ENCODE results near the gene DROSHA.

DNA sequence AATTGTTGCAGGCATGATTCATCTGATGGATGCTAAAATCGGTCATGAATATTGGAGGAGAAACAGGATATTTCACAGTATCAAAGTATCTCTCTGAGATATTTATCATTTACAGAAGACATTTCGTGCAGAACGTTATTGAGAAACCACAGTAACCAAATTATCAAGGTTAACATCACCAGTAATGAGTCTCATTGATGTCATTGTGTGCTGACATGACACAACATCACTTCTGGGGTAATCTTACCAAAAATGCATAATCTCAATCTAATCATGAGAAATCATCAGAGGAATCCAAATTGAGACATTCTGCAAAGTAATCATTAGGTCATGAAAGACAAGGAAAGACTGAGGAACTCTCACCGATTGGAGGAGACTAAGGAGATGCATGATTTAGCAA lies 42.9 kb upstream of the DROSHA start:
- TF ChIP-seq, protein P1, sequence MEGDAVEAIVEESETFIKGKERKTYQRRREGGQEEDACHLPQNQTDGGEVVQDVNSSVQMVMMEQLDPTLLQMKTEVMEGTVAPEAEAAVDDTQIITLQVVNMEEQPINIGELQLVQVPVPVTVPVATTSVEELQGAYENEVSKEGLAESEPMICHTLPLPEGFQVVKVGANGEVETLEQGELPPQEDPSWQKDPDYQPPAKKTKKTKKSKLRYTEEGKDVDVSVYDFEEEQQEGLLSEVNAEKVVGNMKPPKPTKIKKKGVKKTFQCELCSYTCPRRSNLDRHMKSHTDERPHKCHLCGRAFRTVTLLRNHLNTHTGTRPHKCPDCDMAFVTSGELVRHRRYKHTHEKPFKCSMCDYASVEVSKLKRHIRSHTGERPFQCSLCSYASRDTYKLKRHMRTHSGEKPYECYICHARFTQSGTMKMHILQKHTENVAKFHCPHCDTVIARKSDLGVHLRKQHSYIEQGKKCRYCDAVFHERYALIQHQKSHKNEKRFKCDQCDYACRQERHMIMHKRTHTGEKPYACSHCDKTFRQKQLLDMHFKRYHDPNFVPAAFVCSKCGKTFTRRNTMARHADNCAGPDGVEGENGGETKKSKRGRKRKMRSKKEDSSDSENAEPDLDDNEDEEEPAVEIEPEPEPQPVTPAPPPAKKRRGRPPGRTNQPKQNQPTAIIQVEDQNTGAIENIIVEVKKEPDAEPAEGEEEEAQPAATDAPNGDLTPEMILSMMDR (IDR thresholded peaks at IDR 0.05; ENCODE audit: extremely low read depth in 1 of 2, insufficient read depth in 1 of 2, low read depth in 1 of 2, low read length in 2 of 2), result no peak
- TF ChIP-seq POLR2A (IDR thresholded peaks at IDR 0.05; ENCODE audit: low read depth, low read length) (no peak), POLR2AphosphoS5 (IDR thresholded peaks at IDR 0.05; ENCODE audit: insufficient read depth, low read depth, low read length) (no peak), FOS (IDR thresholded peaks at IDR 0.05; ENCODE audit: borderline replicate concordance, insufficient read depth, low read length) (no peak), MYC (IDR thresholded peaks at IDR 0.05; ENCODE audit: low read depth, low read length) (no peak), EZH2 (IDR thresholded peaks at IDR 0.05; ENCODE audit: borderline replicate concordance, low read depth, low read length, severe bottlenecking) (no peak), JUN (IDR thresholded peaks at IDR 0.05; ENCODE audit: borderline replicate concordance, insufficient read depth, insufficient read length, low read depth) (no peak)
- TF ChIP-seq, protein P2, sequence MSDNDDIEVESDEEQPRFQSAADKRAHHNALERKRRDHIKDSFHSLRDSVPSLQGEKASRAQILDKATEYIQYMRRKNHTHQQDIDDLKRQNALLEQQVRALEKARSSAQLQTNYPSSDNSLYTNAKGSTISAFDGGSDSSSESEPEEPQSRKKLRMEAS (IDR thresholded peaks at IDR 0.05; ENCODE audit: insufficient read depth, insufficient read length), result no peak

All from endothelial cell of umbilical vein (primary cell).